HUES48 (cell line): ENCODE data around the gene ADGRD1.

ENCODE experiments used
- H3K27ac ChIP-seq: one replicate; pipeline ENCODE4 v1.7.0; 2013; ENCODE audit warnings: low read depth, low read length, inconsistent platforms
- H3K27me3 ChIP-seq: 2 replicates; pipeline ENCODE4 v1.6.1; 2013; ENCODE audit warnings: mild to moderate bottlenecking, low read length; ENCODE audit not compliant: control insufficient read depth, insufficient read depth
- H3K36me3 ChIP-seq: 2 replicates; pipeline ENCODE4 v1.6.1; 2013; ENCODE audit warnings: low read length; ENCODE audit not compliant: control insufficient read depth, insufficient read depth
- H3K4me1 ChIP-seq: 2 replicates; pipeline ENCODE4 v1.6.1; 2013; ENCODE audit warnings: mild to moderate bottlenecking, low read length; ENCODE audit not compliant: control insufficient read depth, insufficient read depth
- H3K4me3 ChIP-seq: 2 replicates; pipeline ENCODE4 v1.5.1; 2013; ENCODE audit warnings: mild to moderate bottlenecking, low read depth, low read length
- H3K9ac ChIP-seq: 2 replicates; pipeline ENCODE4 v1.6.1; 2013; ENCODE audit warnings: mild to moderate bottlenecking, low read depth, low read length, moderate library complexity
- H3K9me3 ChIP-seq: 2 replicates; pipeline ENCODE4 v1.6.1; 2013; ENCODE audit warnings: low read length; ENCODE audit not compliant: control insufficient read depth, insufficient read depth

ADGRD1 gene

DNA sequence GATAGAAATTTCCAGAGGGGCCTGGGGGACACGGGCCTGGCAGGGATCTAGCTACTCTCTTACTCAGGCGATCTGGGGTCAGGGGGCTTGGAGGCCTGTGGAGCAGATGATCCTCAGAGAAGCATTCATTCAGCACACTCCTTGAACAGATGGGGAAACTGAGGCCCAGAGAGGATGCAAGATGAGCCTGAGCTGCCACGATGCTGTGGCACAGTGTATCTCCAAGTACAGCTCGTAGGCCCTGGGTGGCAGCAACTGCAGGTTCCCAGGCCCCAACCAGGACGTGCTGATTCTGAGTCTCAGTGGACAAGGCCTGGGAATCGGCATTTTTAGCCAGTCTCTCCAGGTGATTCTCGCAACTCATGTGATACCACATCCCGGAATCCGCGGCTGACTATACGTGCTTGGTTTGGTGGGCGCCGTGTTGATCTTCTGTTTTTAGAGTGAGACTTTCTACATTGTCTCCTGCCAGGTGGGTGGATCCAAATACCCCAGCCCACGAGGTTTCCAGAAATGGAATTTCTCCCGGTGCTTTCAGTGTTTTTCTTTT lies 22.5 kb downstream of the ADGRD1 start:
- no peak overlapping the region for H3K4me3 ChIP-seq
- H3K36me3 ChIP-seq, result no peaks in the 10 kb centered on the region
- H3K4me1 ChIP-seq, result peaks cover 5% of the 10 kb centered on the region; the same call in 1 of the 2 replicates
- no peak overlapping the region for H3K9ac ChIP-seq
- no peaks in the 10 kb centered on the region for H3K27me3 ChIP-seq
- H3K27ac ChIP-seq, result no peak overlapping the region
- no peaks in the 10 kb centered on the region for H3K9me3 ChIP-seq

DNA sequence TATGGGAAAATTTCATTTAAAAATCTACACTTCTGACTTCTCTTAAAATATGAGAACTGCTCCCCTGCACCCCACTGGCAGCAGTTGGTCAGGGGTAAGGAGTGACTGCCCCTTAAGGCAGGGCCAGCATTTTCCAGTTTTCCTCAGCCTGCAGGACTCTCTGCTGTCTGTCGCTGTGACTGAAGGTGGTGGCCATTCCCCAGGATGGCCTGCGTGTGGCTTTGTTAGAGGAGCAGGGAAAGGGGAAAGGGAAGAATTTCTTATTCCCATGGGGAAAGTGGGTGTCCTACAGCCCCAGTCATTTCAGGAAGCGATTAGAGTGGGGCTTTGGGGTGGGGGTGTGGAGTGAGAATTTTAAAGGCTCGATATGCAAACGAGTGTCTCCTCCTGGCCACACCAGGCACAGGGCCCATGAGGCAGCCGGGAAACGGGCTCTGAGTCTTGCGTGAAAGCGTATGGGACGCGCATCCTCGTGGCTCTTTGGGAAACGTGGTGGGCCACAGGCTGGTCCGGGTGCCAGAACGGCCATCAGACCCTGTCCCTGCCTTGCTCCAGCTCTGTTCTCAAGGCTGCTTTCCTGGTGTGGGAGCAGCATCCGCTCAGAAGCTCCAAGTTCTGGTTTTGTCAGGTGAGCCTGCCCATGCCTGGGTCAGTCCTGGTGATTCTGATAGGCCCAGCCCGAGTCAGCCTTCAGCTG lies 23.5 kb downstream of the ADGRD1 start:
- no peaks in the 10 kb centered on the region for H3K9me3 ChIP-seq
- no peaks in the 10 kb centered on the region for H3K27me3 ChIP-seq
- H3K27ac ChIP-seq, result no peak overlapping the region
- peaks cover 5% of the 10 kb centered on the region; the same call in 1 of the 2 replicates for H3K4me1 ChIP-seq
- no peaks in the 10 kb centered on the region for H3K36me3 ChIP-seq
- H3K9ac ChIP-seq, result no peak overlapping the region
- H3K4me3 ChIP-seq, result no peak overlapping the region

DNA sequence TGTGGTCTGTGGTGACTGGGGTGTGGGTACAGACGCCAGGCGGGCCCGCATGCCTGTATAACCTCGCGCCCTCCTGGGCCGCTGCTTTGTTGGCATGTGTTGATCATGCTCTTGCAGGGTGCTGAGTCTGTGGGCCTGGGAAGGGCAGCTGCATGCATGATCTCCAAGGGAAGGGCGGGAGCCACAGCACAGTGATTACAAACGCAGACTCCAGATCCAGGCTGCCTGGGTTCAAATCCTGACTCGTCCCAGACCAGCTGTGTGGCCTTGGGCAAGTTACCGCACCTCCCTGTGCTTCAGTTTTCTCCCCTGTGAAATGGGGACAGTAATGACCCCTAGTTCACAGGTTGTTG lies 24.0 kb downstream of the ADGRD1 start:
- Histone ChIP-seq H3K9me3 (no peaks in the 10 kb centered on the region), H3K27me3 (no peaks in the 10 kb centered on the region), H3K9ac (no peak overlapping the region), H3K4me1 (peaks cover 5% of the 10 kb centered on the region; the same call in 1 of the 2 replicates), H3K27ac (no peak overlapping the region), H3K36me3 (no peaks in the 10 kb centered on the region), H3K4me3 (no peak overlapping the region)

DNA sequence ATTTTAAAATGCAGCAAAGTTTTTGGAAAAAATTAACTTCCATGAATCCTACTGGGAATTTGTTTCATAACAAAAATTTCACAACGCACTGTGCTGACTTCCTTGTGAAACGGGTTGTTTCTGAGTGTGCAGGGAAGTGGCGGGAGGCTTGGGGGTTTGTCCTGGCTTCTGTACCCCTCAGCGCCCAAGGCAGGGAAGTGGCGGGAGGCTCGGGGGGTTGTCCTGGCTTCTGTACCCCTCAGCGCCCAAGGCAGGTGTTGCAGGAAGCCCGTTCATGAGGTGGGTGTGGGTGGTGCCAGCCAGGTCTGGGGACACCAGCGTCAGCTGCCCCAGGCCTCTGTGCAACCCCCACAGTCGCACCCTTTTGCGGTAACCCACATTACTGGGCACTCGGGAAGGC lies 25.1 kb downstream of the ADGRD1 start:
- Histone ChIP-seq H3K9ac (no peak overlapping the region), H3K36me3 (no peaks in the 10 kb centered on the region), H3K4me3 (no peak overlapping the region), H3K27me3 (no peaks in the 10 kb centered on the region), H3K4me1 (peaks cover 5% of the 10 kb centered on the region; the same call in 1 of the 2 replicates), H3K27ac (no peak overlapping the region), H3K9me3 (no peaks in the 10 kb centered on the region)

DNA sequence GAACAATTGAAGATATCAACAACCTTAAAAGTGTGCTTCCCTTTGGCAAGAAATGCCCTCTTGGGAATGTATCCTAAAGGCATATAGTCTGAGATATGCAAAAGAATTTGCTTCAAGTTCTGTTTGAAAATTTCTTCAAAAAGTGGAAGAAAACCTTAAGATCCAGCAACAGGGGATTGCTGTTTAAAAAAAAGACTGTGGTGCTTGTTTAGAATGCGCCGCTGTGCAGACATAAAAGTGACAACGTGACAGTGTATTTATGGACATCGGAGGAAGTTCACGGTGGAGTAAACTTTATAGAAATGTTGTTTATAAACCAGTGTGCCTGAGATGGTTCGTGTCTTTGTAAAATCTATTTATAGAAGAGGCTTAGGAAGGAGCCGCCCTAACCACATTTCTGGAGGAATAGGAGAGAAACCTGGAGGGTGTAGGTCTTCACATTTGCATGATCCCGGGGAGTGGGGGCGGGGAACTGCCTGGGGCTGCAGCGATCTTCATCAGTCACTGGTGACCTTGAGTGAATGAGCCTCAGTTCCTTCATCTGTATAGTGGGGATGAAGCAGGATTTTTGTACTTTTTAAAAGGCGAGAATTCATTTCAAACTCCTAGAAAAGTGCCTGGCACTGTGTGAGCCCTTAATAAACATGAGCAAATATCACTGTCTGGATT lies 27.5 kb downstream of the ADGRD1 start:
- H3K27ac ChIP-seq, result no peak overlapping the region
- H3K36me3 ChIP-seq, result no peaks in the 10 kb centered on the region
- no peaks in the 10 kb centered on the region for H3K27me3 ChIP-seq
- peaks cover 5% of the 10 kb centered on the region; the same call in 1 of the 2 replicates for H3K4me1 ChIP-seq
- H3K4me3 ChIP-seq, result no peak overlapping the region
- no peak overlapping the region for H3K9ac ChIP-seq
- no peaks in the 10 kb centered on the region for H3K9me3 ChIP-seq

DNA sequence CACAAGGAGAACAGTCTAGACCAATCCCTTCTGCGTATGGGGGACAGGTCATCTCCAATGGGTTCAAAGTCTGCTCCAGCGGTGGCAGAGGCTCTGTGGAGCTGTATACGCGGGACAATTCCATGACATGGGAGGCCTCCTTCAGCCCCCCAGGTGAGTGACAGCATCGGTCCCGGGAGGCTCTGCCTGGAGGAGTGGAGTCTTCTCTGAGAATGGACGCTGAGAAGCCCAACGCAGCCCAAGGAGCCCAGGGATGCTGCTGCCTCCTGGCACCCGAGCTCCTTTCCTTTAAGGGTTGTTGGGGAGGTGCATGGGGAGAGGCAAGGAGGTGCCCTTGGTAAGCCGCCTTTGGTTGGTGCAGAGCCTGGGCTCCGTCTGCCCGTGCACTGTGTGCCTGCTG lies 28.2 kb downstream of the ADGRD1 start:
- no peak overlapping the region for H3K4me3 ChIP-seq
- no peaks in the 10 kb centered on the region for H3K9me3 ChIP-seq
- peaks cover 5% of the 10 kb centered on the region; the same call in 1 of the 2 replicates for H3K4me1 ChIP-seq
- no peak overlapping the region for H3K9ac ChIP-seq
- no peaks in the 10 kb centered on the region for H3K27me3 ChIP-seq
- H3K36me3 ChIP-seq, result no peaks in the 10 kb centered on the region
- H3K27ac ChIP-seq, result no peak overlapping the region

DNA sequence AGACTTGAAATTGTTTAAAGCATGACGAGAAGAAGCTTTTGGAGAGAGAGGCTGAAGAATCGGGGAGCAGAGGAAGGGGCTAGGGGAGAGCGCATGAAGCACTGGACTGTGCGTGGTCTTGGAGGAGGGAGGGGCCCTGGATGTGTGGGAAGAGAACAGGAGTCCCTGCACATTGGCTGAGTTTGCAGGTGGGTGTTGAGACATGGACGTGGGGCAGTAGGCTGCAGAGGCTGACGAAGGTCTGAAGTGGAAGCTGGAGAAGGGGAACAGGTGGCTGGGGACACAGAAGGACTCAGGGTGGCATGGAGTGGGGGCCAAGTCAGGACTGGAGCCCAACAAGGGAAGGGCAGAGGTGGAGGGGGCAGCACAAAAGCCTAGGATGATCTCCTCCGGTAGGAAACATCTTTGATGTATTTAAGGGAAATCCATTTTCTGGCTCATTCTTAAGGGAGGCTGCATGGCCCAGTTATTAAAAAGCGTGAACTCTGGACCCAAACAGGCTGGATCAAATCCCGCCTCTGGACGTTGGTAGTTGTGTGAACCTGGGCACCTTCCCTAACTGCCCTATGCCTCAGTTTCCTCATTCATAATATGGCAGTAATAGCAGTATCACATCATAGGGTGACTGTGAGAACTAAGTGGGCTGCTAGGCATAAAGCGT lies 29.0 kb downstream of the ADGRD1 start:
- Histone ChIP-seq H3K4me3 (no peak overlapping the region), H3K27me3 (no peaks in the 10 kb centered on the region)

DNA sequence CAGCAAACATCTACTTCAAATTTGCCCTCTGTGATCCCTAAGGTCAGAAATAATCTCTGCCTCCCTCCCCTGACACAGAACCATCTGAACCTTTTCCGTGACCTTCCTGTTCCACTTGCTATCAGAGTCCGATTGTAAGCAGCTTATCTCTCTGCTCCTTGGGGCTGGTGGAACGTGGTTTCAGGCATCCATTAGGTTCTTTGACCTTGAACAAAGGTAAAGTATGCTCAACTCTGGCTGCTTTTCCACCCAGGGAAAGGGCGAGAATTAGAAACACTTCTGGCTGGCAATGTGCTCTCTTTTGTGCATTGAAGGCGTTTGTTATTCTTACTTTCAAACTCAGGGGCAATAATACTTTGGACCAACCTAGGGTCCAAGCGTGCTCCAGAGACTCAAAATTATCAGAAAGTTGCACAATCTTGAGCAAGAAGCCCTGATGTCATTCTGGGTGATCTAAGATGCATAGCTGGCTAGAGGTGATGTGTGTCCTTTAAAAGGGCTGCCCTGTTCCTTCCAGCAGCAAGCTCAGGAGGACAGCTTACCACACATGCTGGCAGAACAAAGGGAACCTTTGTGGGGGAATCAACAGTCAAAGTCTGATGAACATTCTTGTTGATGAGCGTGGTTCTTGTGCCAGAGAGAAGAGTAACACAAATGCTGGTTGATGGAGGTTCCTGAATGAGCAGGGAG lies 29.8 kb downstream of the ADGRD1 start:
- H3K27me3 ChIP-seq, result no peaks in the 10 kb centered on the region
- H3K4me1 ChIP-seq, result peaks cover 5% of the 10 kb centered on the region; the same call in 1 of the 2 replicates
- H3K36me3 ChIP-seq, result no peaks in the 10 kb centered on the region
- H3K9ac ChIP-seq, result no peak overlapping the region
- no peak overlapping the region for H3K27ac ChIP-seq
- no peaks in the 10 kb centered on the region for H3K9me3 ChIP-seq
- H3K4me3 ChIP-seq, result no peak overlapping the region

More for the DNA sequence above, 29.0 kb downstream of the ADGRD1 start:
- Histone ChIP-seq H3K27ac (no peak overlapping the region), H3K4me1 (peaks cover 5% of the 10 kb centered on the region; the same call in 1 of the 2 replicates), H3K36me3 (no peaks in the 10 kb centered on the region), H3K9ac (no peak overlapping the region), H3K9me3 (no peaks in the 10 kb centered on the region)

DNA sequence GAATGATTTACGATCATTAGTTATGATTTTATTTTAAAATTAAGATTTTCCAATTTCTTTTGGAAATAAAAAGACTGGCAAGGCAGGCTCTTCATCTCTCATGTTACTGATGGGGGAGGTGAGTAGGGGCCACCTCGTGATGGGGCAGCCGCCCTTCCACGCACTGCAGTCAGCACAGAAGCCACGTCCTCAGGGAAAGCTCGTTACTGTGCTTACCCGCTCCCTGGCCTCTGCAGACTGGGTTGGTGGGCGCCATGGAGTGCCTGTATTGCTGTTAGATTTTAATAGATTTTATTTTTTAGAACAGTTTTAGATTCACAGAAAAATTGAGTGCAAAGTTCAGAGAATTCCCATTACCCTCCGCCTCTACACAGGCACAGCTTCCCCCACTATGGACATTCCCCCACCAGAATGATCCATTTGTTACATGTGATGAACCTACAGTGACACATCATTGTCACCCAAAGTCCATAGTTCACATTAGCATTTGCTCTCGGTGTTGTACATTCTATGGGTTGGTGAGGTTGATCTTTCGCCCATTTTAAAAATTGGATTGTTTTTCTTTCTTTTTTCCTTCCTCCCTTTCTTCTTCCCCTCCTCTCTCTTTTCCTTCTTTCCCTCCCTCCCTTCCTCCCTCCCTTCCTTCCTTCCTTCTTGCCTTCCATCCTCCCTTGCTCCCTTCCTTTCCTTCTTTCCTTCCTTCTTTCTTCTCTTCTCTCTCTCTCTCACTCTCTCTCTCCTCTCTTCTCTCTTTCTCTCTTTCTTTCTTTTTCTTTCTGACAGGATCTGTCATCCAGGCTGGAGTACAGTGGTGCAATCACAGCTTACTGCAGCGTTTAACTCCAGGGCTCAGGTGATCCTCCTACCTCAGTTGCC lies 30.7 kb downstream of the ADGRD1 start:
- H3K27me3 ChIP-seq, result no peaks in the 10 kb centered on the region
- peaks cover 5% of the 10 kb centered on the region; the same call in 1 of the 2 replicates for H3K4me1 ChIP-seq
- no peaks in the 10 kb centered on the region for H3K9me3 ChIP-seq
- no peaks in the 10 kb centered on the region for H3K36me3 ChIP-seq
- H3K9ac ChIP-seq, result no peak overlapping the region
- no peak overlapping the region for H3K27ac ChIP-seq
- H3K4me3 ChIP-seq, result no peak overlapping the region
